ENCODE measurements around the gene CLEC12A. TPM values are rescaled to one million over a fixed set of nuclear protein-coding genes. Genes with fewer than 3 reads are reported as not detected.
"Not testable (repeated sequence)": the region's sequence is repeated elsewhere in the genome, so short reads cannot be mapped to it uniquely, and the experiment has no call there.

CLEC12A gene
- not detected in 2 replicates for total RNA-seq

GRCh38 chr12:9971181-9971580, at the start of gene CLEC12A:
Gene CLEC12A (plus strand): TSS chr12:9971409. CDS start chr12:9971597, 188 bp downstream.
- DNase-seq (ENCODE audit: extremely low read depth, low read depth, low spot score), result no peak

GRCh38 chr12:9922429-9922828, 48.8 kb upstream of the CLEC12A start:
- no peak for DNase-seq (ENCODE audit: extremely low read depth, low read depth, low spot score)

GRCh38 chr12:9925705-9926393, 45.4 kb upstream of the CLEC12A start:
- DNase-seq (ENCODE audit: extremely low read depth, low read depth, low spot score), result peak; percentile 39

GRCh38 chr12:9926876-9927275, 44.3 kb upstream of the CLEC12A start:
- no peak for DNase-seq (ENCODE audit: extremely low read depth, low read depth, low spot score)

- DNase-seq (ENCODE audit: extremely low read depth, low read depth, low spot score), result no peak
Observed at GRCh38 chr12:9928607-9929006, 42.6 kb upstream of the CLEC12A start.

- DNase-seq (ENCODE audit: extremely low read depth, low read depth, low spot score), result no peak
Observed at GRCh38 chr12:9931245-9931644, 40.0 kb upstream of the CLEC12A start.

GRCh38 chr12:9932270-9932669, 38.9 kb upstream of the CLEC12A start, which contains the start of gene CLEC2A:
Gene CLEC2A (minus strand): TSS chr12:9932370. CDS start chr12:9932329, 41 bp downstream.
- no peak for DNase-seq (ENCODE audit: extremely low read depth, low read depth, low spot score)

- DNase-seq (ENCODE audit: extremely low read depth, low read depth, low spot score), result no peak
Observed at GRCh38 chr12:9933958-9934357, 37.3 kb upstream of the CLEC12A start.

- no peak for DNase-seq (ENCODE audit: extremely low read depth, low read depth, low spot score)
Observed at GRCh38 chr12:9935026-9935425, 36.2 kb upstream of the CLEC12A start.

- no peak for DNase-seq (ENCODE audit: extremely low read depth, low read depth, low spot score)
Observed at GRCh38 chr12:9936591-9936990, 34.6 kb upstream of the CLEC12A start.

GRCh38 chr12:9940375-9940774, 30.8 kb upstream of the CLEC12A start:
- DNase-seq (ENCODE audit: extremely low read depth, low read depth, low spot score), result no peak

GRCh38 chr12:9941838-9942237, 29.4 kb upstream of the CLEC12A start:
- no peak for DNase-seq (ENCODE audit: extremely low read depth, low read depth, low spot score)

- DNase-seq (ENCODE audit: extremely low read depth, low read depth, low spot score), result no peak
Observed at GRCh38 chr12:9943240-9943639, 28.0 kb upstream of the CLEC12A start.

- DNase-seq (ENCODE audit: extremely low read depth, low read depth, low spot score), result no peak
Observed at GRCh38 chr12:9944391-9944790, 26.8 kb upstream of the CLEC12A start.

- no peak for DNase-seq (ENCODE audit: extremely low read depth, low read depth, low spot score)
Observed at GRCh38 chr12:9947674-9948073, 23.5 kb upstream of the CLEC12A start.

- DNase-seq (ENCODE audit: extremely low read depth, low read depth, low spot score), result no peak
Observed at GRCh38 chr12:9948606-9949296, 22.5 kb upstream of the CLEC12A start.

- no peak for DNase-seq (ENCODE audit: extremely low read depth, low read depth, low spot score)
Observed at GRCh38 chr12:9951026-9951675, 20.1 kb upstream of the CLEC12A start.

- DNase-seq (ENCODE audit: extremely low read depth, low read depth, low spot score), result not testable (repeated sequence)
Observed at GRCh38 chr12:9952954-9953729, 18.1 kb upstream of the CLEC12A start.

GRCh38 chr12:9957834-9958233, 13.4 kb upstream of the CLEC12A start:
- DNase-seq (ENCODE audit: extremely low read depth, low read depth, low spot score), result no peak

GRCh38 chr12:9960590-9960989, 10.6 kb upstream of the CLEC12A start:
- no peak for DNase-seq (ENCODE audit: extremely low read depth, low read depth, low spot score)

GRCh38 chr12:9961106-9961505, 10.1 kb upstream of the CLEC12A start:
- no peak for DNase-seq (ENCODE audit: extremely low read depth, low read depth, low spot score)
